Gastrocnemius medialis (tissue), 4 donors: ENCODE results near the gene ERC2. TPM values are rescaled to one million over a fixed set of nuclear protein-coding genes. Genes with fewer than 3 reads are reported as not detected.

Source experiments
- ATAC-seq, 2 donors: fragments of 150-250 bp; one replicate each; pipeline ENCODE4 v1.9.1; 2016
- DNase-seq, 2 donors: peaks; one replicate each; pipeline ENCODE4 v3.0.0-alpha.2; 2019
- H3K27ac ChIP-seq, 4 donors: fragments of 200-600 bp; sonication (generic); 1 replicate in 1 of 4; 2 replicates in 3 of 4; pipeline ENCODE4 v1.5.1; 2016 to 2018; ENCODE audit warnings: mild to moderate bottlenecking in 2 of 4, moderate library complexity in 1 of 4
- H3K27me3 ChIP-seq, 3 donors: fragments of 200-600 bp; sonication (generic) in 2 of 3; 1 replicate in 1 of 3; 2 replicates in 2 of 3; pipeline versions ENCODE4 v1.5.1 to v1.6.0; 2016 to 2019; ENCODE audit warnings: mild to moderate bottlenecking in 1 of 3, moderate library complexity in 1 of 3
- H3K36me3 ChIP-seq, 2 donors: fragments of 200-600 bp; sonication (generic) in 1 of 2; one replicate each; pipeline ENCODE4 v1.5.1; 2017 to 2018
- H3K4me1 ChIP-seq, 2 donors: fragments of 200-600 bp; sonication (generic) in 1 of 2; one replicate each; pipeline ENCODE4 v1.5.1; 2016 to 2017; ENCODE audit warnings: mild to moderate bottlenecking in 2 of 2
- H3K4me3 ChIP-seq, 4 donors: fragments of 200-600 bp; sonication (generic) in 3 of 4; 1 replicate in 1 of 4; 2 replicates in 3 of 4; pipeline ENCODE4 v1.5.1; 2016 to 2019; ENCODE audit warnings: mild to moderate bottlenecking in 2 of 4
- H3K9me3 ChIP-seq, 3 donors: fragments of 200-600 bp; sonication (generic) in 2 of 3; 1 replicate in 1 of 3; 2 replicates in 2 of 3; pipeline ENCODE4 v1.5.1; 2016 to 2019
- POLR2A ChIP-seq, 2 donors: fragments of 450-650 bp; IDR thresholded peaks; one replicate each; pipeline ENCODE4 v1.6.1; 2017; ENCODE audit warnings: antibody characterized with exemption in 2 of 2, mild to moderate bottlenecking in 2 of 2, moderate library complexity in 2 of 2
- in situ Hi-C, 4 donors: fragments of 200-750 bp; cut with MboI; loops; one replicate each; pipeline versions ENCODE4 v1.15.0 to v1.8.0; 2017; ENCODE audit warnings: low sequenced_read_pairs in 4 of 4
- intact Hi-C: fragments of 100-400 bp; cut with DNase I; formaldehyde crosslinking; loops from one replicate; pipeline ENCODE4 v1.15.1; 2023; ENCODE audit warnings: low total_unique reads
- total RNA-seq, 4 donors: library from RNA; depleted of rRNA; stranded (reverse); fragments of >200 nt; gene quantifications; one replicate each; pipeline versions ENCODE4 v1.1.0 to v1.2.3, GENCODE V29; 2016
- TF ChIP-seq, protein P1 (sequence below), 5 experiments: fragments of 450-650 bp in 3 of 5; fragments of 200-600 bp in 2 of 5; sonication (generic) in 2 of 5; IDR thresholded peaks in 4 of 5; conservative IDR thresholded peaks in 1 of 5; 1 replicate in 4 of 5; 2 replicates in 1 of 5; pipeline ENCODE4 v1.5.1; 2016 to 2019; ENCODE audit warnings: antibody characterized with exemption in 5 of 5, mild to moderate bottlenecking in 3 of 5, moderate library complexity in 3 of 5

The ERC2 gene
- total RNA-seq, 4 donors from 2014 or later: not detected

DNA sequence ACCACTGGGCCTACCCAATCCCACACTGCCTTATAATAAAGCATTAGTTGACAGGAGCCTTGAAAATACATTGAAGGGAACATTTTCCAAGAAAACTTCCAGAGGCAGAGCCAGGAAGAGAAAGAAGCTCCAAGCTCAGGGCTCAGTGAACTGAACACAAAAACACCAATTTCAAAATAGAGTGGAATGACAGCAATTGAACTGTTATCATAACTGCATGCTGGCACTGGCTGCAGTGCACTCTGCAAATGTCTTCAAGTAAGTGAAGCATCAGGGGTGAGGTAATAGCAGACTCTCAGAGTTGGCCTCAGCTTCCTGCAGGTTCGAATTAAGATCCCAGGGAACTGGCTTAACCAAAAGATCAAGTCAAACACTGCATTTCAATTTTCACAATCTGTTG, 593.2 kb downstream of the ERC2 start:
- Histone ChIP-seq H3K9me3 (no peaks in the 10 kb centered on the region), H3K4me3 (no peak overlapping the region), H3K27ac (no peak overlapping the region), H3K4me1 (no peaks in the 10 kb centered on the region), H3K27me3 (no peaks in the 10 kb centered on the region), H3K36me3 (no peaks in the 10 kb centered on the region)
- in situ Hi-C loops: no loop called here
- TF ChIP-seq POLR2A (IDR thresholded peaks at IDR 0.05): no peak
- TF ChIP-seq, protein P1, sequence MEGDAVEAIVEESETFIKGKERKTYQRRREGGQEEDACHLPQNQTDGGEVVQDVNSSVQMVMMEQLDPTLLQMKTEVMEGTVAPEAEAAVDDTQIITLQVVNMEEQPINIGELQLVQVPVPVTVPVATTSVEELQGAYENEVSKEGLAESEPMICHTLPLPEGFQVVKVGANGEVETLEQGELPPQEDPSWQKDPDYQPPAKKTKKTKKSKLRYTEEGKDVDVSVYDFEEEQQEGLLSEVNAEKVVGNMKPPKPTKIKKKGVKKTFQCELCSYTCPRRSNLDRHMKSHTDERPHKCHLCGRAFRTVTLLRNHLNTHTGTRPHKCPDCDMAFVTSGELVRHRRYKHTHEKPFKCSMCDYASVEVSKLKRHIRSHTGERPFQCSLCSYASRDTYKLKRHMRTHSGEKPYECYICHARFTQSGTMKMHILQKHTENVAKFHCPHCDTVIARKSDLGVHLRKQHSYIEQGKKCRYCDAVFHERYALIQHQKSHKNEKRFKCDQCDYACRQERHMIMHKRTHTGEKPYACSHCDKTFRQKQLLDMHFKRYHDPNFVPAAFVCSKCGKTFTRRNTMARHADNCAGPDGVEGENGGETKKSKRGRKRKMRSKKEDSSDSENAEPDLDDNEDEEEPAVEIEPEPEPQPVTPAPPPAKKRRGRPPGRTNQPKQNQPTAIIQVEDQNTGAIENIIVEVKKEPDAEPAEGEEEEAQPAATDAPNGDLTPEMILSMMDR (IDR thresholded peaks at IDR 0.05 in 4 of 5, conservative IDR thresholded peaks at IDR 0.05 in 1 of 5): no peak
- DNase-seq (no peak), ATAC-seq (no peak)
- intact Hi-C loops: no loop called here

DNA sequence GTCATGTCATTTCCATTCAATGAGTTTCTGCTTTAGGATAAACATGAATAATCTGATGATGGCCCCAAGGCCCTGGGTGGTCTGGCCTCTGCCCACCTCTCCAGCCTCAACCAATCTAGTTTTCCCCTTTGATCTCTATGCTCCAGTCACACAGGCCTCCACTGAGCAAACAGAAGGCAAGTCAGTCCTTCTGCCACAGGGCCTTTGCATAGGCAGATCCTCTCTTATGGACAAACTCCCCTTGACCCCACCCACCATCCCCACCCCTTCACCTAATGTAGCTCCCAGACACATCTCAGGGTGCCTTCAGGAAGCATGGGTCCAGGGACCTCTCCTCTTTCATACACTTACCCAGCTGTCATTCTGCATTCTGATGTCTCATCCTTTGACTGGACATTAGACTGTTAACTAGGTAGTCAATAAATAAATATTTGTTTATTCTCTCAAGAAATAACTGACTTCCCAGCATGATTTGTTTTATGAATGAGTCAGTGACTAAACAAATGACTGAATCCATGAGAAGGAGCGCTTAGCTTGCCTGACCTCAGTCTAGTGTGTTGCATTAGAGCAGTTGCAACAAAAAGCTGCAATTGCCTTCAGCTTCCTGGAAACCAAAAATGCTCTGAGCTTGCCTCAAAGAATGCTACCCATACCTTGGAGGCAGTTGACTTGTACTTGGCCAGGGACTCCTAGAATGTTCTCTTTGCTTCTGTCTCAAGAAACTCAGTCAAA, 594.6 kb downstream of the ERC2 start:
- Histone ChIP-seq H3K9me3 (no peaks in the 10 kb centered on the region), H3K27me3 (no peaks in the 10 kb centered on the region), H3K4me3 (no peak overlapping the region), H3K4me1 (no peaks in the 10 kb centered on the region), H3K27ac (no peak overlapping the region), H3K36me3 (no peaks in the 10 kb centered on the region)
- no peak for ATAC-seq
- DNase-seq: no peak
- intact Hi-C loops (no loop called here), in situ Hi-C loops (no loop called here)
- TF ChIP-seq POLR2A (IDR thresholded peaks at IDR 0.05): no peak
- TF ChIP-seq, protein P1 (IDR thresholded peaks at IDR 0.05 in 4 of 5, conservative IDR thresholded peaks at IDR 0.05 in 1 of 5): no peak

DNA sequence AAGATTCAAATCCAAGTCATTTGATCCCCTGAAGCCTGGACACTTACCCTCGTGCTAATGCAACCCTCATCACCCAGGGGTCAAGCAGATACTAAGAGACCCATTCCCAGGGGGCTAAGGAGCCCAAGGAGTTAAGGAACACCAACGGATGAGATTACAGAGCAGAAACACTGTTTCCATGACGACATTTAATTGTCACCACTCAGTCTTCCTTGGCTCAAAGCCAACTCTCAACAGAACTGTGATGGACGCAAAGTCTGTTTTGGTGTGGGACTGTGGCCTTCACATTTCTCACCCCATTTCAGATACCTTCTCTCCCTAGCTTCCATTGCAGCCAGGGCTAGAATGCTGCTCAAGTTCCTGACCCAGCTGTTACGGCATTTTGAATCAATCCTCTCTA, 597.7 kb downstream of the ERC2 start:
- Histone ChIP-seq H3K4me1 (no peaks in the 10 kb centered on the region), H3K27me3 (no peaks in the 10 kb centered on the region), H3K4me3 (no peak overlapping the region), H3K36me3 (no peaks in the 10 kb centered on the region), H3K27ac (no peak overlapping the region), H3K9me3 (no peaks in the 10 kb centered on the region)
- TF ChIP-seq, protein P1 (IDR thresholded peaks at IDR 0.05 in 4 of 5, conservative IDR thresholded peaks at IDR 0.05 in 1 of 5): no peak
- TF ChIP-seq POLR2A (IDR thresholded peaks at IDR 0.05): no peak
- DNase-seq: no peak
- no peak for ATAC-seq
- in situ Hi-C loops (no loop called here), intact Hi-C loops (no loop called here)

DNA sequence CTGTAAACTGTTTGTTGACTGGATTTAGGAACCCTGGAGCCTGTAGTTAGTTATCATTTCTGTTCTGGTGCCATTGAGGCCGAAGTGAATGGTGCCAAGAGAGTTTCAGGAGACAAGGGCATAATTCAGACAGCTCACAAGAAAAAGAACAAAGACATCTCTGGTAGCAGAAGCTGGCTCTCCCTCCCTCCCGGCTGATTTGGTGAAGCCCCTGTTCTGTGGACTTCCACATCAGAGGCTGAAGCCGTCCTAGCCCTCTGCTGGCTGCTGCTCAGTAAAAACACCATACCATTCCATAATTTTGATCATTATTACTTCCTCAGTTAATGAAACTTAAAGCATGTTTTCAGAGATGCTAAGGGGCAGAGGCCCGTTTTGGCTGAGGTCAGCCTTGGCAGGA, 599.9 kb downstream of the ERC2 start:
- Histone ChIP-seq H3K27me3 (no peaks in the 10 kb centered on the region), H3K36me3 (no peaks in the 10 kb centered on the region), H3K27ac (no peak overlapping the region), H3K4me3 (no peak overlapping the region), H3K9me3 (no peaks in the 10 kb centered on the region), H3K4me1 (no peaks in the 10 kb centered on the region)
- ATAC-seq: no peak
- intact Hi-C loops: no loop called here
- in situ Hi-C loops: no loop called here
- no peak for DNase-seq
- TF ChIP-seq POLR2A (IDR thresholded peaks at IDR 0.05): no peak
- TF ChIP-seq, protein P1 (IDR thresholded peaks at IDR 0.05 in 4 of 5, conservative IDR thresholded peaks at IDR 0.05 in 1 of 5): no peak

DNA sequence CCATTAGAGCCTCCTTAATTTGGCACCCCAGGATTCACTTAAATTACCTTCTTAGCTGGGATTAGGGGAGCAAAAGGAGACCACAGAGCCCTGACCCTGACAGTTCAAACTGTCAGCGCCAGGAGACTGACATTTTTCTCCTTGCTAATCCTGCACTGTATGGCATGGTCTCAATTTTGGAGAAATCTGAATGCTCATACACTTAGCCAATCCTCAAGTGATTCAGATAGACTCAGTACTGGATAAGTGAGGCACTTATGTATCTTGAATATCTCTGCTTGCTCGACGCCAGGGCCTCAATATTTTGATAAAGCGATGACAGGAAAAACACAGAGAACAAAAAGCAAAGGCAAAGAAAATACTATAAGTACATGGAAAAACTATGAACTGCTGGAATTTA, 605.2 kb downstream of the ERC2 start:
- no peak overlapping the region for H3K4me3 ChIP-seq
- ATAC-seq: no peak
- H3K4me1 ChIP-seq: no peaks in the 10 kb centered on the region
- H3K27me3 ChIP-seq: no peaks in the 10 kb centered on the region
- in situ Hi-C loops: no loop called here
- DNase-seq: no peak
- no peak for TF ChIP-seq POLR2A (IDR thresholded peaks at IDR 0.05)
- intact Hi-C loops: no loop called here
- no peak overlapping the region for H3K27ac ChIP-seq
- H3K36me3 ChIP-seq: no peaks in the 10 kb centered on the region
- no peaks in the 10 kb centered on the region for H3K9me3 ChIP-seq
